ENCODE results near the gene ANKLE1. TPM values are rescaled to one million over a fixed set of nuclear protein-coding genes. Genes with fewer than 3 reads are reported as not detected.

Gene ANKLE1
- total RNA-seq, 1 experiment from 2014 or later = 9.1 TPM

GRCh38 chr19:17328517-17329365 lies 47.0 kb downstream of the ANKLE1 start:
- DNase-seq (ENCODE audit: low spot score) (peak; percentile 58), ATAC-seq (no peak)
- Mint-ChIP-seq H3K4me1 (peaks cover 21% of the 10 kb centered on the region), H3K27me3 (ENCODE audit: low read depth) (peaks cover 5% of the 10 kb centered on the region), H3K9me3 (peaks cover 5% of the 10 kb centered on the region), H3K36me3 (peaks cover 11% of the 10 kb centered on the region), H3K27ac (no peak overlapping the region), H3K4me3 (peak overlapping the region; percentile 84)
- ChIA-PET CTCF (interaction anchor here (0.6 to 3.5 kb wide), 28 partner anchors 9 to 278 kb away, joined by 3 to 35 read pairs (median 4); partner anchors contain the start of genes ANKLE1, DDA1, MRPL34 and MVB12A), POLR2A (interaction anchor here (0.5 to 1.4 kb wide), 6 partner anchors 11 to 88 kb away, joined by 3 to 5 read pairs (median 4); partner anchors contain the start of genes DDA1 and MRPL34)
- TF ChIP-seq HMGXB4 (CRISPR knock-in tag; IDR thresholded peaks at IDR 0.05) (peak; percentile 91), RELA (CRISPR knock-in tag; IDR thresholded peaks at IDR 0.05; ENCODE audit: borderline replicate concordance) (no peak), HMGA2 (CRISPR knock-in tag; IDR thresholded peaks at IDR 0.05) (no peak), ETV6 (CRISPR knock-in tag; IDR thresholded peaks at IDR 0.05) (peak; percentile 49; the same call in 1 of the 2 replicates), GRHL2 (CRISPR knock-in tag; IDR thresholded peaks at IDR 0.05; ENCODE audit: insufficient replicate concordance, severe bottlenecking) (no peak), TEAD4 (CRISPR knock-in tag; IDR thresholded peaks at IDR 0.05) (no peak), NFYB (CRISPR knock-in tag; conservative IDR thresholded peaks at IDR 0.05; ENCODE audit: low read depth) (0 out of 2 replicates have a peak, but pooled peaks have one; percentile 23), MXD4 (CRISPR knock-in tag; IDR thresholded peaks at IDR 0.05; ENCODE audit: borderline replicate concordance) (no peak), SOX15 (CRISPR knock-in tag; IDR thresholded peaks at IDR 0.05) (no peak), OVOL2 (CRISPR knock-in tag; IDR thresholded peaks at IDR 0.05; ENCODE audit: borderline replicate concordance) (no peak), SP1 (CRISPR knock-in tag; conservative IDR thresholded peaks at IDR 0.05) (peak; percentile 36; the same call in 1 of the 2 replicates), E2F1 (CRISPR knock-in tag; IDR thresholded peaks at IDR 0.05) (peak; percentile 88), GABPB1 (CRISPR knock-in tag; IDR thresholded peaks at IDR 0.05) (no peak), ZMAT4 (CRISPR knock-in tag; IDR thresholded peaks at IDR 0.05) (no peak), NR3C1 (CRISPR knock-in tag; conservative IDR thresholded peaks at IDR 0.05; ENCODE audit: low read depth) (no peak), PRRX2 (CRISPR knock-in tag; IDR thresholded peaks at IDR 0.05) (no peak), CBFB (CRISPR knock-in tag; IDR thresholded peaks at IDR 0.05; ENCODE audit: low read depth) (peak; percentile 58; the same call in 1 of the 2 replicates), NR1H2 (CRISPR knock-in tag; IDR thresholded peaks at IDR 0.05) (no peak), KAT7 (CRISPR knock-in tag; IDR thresholded peaks at IDR 0.05; ENCODE audit: borderline replicate concordance) (no peak), ESRRA (CRISPR knock-in tag; IDR thresholded peaks at IDR 0.05; ENCODE audit: borderline replicate concordance) (no peak; the same call in 1 of the 2 replicates), ZNF232 (CRISPR knock-in tag; IDR thresholded peaks at IDR 0.05) (no peak)
- TF ChIP-seq, protein P1, sequence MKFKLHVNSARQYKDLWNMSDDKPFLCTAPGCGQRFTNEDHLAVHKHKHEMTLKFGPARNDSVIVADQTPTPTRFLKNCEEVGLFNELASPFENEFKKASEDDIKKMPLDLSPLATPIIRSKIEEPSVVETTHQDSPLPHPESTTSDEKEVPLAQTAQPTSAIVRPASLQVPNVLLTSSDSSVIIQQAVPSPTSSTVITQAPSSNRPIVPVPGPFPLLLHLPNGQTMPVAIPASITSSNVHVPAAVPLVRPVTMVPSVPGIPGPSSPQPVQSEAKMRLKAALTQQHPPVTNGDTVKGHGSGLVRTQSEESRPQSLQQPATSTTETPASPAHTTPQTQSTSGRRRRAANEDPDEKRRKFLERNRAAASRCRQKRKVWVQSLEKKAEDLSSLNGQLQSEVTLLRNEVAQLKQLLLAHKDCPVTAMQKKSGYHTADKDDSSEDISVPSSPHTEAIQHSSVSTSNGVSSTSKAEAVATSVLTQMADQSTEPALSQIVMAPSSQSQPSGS (CRISPR knock-in tag; IDR thresholded peaks at IDR 0.05; ENCODE audit: borderline replicate concordance, low read depth) = no peak
- TF ChIP-seq, protein P2, sequence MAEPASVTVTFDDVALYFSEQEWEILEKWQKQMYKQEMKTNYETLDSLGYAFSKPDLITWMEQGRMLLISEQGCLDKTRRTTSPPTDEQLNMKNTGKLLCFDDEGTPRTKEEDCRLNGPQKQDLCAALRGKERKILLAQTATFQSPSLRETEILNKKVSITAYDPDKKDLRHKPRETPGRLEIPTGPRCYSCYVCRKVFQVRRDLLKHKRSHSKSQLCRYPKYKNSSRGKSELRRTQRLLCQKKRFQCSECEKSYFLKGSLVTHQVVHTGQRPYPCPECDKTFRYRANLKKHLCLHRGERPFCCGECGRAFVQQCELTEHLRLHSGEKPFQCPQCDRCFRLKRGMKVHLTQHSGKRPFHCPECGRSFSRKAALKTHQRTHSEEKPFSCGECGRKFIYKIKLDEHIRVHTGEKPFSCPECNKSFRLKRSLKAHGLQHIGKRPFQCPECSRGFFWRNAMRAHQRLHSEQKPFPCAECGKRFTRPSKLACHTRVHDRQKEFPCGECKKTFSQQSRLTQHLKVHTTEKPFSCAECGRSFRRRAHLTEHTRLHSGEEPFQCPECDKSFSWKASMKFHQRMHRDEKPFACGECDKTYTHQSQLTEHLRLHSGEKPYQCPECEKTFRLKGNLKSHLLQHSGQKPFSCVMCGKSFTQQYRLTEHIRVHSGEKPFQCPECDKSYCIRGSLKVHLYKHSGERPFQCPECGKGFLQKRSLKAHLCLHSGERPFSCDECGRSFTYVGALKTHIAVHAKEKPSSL (CRISPR knock-in tag; conservative IDR thresholded peaks at IDR 0.05) = no peak
- TF ChIP-seq, protein P3, sequence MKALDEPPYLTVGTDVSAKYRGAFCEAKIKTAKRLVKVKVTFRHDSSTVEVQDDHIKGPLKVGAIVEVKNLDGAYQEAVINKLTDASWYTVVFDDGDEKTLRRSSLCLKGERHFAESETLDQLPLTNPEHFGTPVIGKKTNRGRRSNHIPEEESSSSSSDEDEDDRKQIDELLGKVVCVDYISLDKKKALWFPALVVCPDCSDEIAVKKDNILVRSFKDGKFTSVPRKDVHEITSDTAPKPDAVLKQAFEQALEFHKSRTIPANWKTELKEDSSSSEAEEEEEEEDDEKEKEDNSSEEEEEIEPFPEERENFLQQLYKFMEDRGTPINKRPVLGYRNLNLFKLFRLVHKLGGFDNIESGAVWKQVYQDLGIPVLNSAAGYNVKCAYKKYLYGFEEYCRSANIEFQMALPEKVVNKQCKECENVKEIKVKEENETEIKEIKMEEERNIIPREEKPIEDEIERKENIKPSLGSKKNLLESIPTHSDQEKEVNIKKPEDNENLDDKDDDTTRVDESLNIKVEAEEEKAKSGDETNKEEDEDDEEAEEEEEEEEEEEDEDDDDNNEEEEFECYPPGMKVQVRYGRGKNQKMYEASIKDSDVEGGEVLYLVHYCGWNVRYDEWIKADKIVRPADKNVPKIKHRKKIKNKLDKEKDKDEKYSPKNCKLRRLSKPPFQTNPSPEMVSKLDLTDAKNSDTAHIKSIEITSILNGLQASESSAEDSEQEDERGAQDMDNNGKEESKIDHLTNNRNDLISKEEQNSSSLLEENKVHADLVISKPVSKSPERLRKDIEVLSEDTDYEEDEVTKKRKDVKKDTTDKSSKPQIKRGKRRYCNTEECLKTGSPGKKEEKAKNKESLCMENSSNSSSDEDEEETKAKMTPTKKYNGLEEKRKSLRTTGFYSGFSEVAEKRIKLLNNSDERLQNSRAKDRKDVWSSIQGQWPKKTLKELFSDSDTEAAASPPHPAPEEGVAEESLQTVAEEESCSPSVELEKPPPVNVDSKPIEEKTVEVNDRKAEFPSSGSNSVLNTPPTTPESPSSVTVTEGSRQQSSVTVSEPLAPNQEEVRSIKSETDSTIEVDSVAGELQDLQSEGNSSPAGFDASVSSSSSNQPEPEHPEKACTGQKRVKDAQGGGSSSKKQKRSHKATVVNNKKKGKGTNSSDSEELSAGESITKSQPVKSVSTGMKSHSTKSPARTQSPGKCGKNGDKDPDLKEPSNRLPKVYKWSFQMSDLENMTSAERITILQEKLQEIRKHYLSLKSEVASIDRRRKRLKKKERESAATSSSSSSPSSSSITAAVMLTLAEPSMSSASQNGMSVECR (CRISPR knock-in tag; IDR thresholded peaks at IDR 0.05; ENCODE audit: borderline replicate concordance) = no peak; the same call in 1 of the 2 replicates

Data from WTC11 (cell line).